Prostate gland (tissue), 2 donors: ENCODE data around the gene CACNA1I.

Experiments used
- POLR2A ChIP-seq: fragments of 450-650 bp; IDR thresholded peaks from one replicate; pipeline ENCODE4 v1.6.1; 2016; ENCODE audit warnings: antibody characterized with exemption, mild to moderate bottlenecking
- POLR2AphosphoS5 ChIP-seq: sonication (generic); formaldehyde crosslinking; IDR thresholded peaks from one replicate; pipeline ENCODE4 v1.6.1; 2017; ENCODE audit warnings: antibody characterized with exemption
- TF ChIP-seq, protein P1 (sequence below), 4 experiments: fragments of 200-600 bp in 2 of 4; fragments of 450-650 bp in 2 of 4; sonication (generic) in 2 of 4; IDR thresholded peaks; 1 replicate in 3 of 4; 2 replicates in 1 of 4; pipeline ENCODE4 v1.5.1; 2016 to 2019; ENCODE audit warnings: antibody characterized with exemption in 4 of 4, mild to moderate bottlenecking in 2 of 4, moderate library complexity in 2 of 4

DNA sequence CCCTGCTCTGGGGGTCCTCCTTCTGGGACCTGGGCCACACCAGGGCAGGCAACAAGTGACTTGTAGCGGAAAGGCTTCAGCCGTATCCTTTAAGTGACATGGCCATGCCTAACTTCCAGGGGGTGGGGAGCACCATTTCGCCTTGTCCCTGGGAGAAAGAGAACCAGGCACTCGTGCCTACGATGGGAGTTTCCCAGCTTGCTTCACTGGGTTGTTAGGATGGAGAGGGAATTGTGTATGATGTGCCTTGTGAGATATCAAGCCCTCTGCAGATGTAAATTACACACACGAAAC lies 151.4 kb downstream of the CACNA1I start:
- no peak for TF ChIP-seq POLR2A
- TF ChIP-seq POLR2AphosphoS5: no peak
- TF ChIP-seq, protein P1, sequence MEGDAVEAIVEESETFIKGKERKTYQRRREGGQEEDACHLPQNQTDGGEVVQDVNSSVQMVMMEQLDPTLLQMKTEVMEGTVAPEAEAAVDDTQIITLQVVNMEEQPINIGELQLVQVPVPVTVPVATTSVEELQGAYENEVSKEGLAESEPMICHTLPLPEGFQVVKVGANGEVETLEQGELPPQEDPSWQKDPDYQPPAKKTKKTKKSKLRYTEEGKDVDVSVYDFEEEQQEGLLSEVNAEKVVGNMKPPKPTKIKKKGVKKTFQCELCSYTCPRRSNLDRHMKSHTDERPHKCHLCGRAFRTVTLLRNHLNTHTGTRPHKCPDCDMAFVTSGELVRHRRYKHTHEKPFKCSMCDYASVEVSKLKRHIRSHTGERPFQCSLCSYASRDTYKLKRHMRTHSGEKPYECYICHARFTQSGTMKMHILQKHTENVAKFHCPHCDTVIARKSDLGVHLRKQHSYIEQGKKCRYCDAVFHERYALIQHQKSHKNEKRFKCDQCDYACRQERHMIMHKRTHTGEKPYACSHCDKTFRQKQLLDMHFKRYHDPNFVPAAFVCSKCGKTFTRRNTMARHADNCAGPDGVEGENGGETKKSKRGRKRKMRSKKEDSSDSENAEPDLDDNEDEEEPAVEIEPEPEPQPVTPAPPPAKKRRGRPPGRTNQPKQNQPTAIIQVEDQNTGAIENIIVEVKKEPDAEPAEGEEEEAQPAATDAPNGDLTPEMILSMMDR (IDR thresholded peaks at IDR 0.05): no peak
